ENCODE results near the gene TENT5A.

TENT5A gene

DNA sequence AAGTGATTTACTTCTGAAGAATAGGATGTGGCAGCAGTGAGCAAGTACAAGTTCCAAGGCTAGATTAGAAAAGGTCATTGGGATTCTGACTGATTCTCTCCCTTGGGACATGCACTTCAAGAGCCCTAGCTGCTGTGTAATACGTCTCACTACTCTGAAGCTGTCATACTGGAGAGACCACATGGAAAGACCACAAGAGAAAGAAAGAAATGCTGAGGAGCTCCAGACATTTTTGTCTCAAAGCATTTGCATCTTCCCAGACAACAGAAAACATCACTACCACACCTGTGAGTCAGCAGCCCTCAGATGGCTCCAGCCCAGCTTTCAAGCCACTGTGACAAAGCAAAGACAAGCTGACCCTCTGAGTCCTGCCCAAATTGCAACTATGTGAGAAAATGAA is 20.7 kb downstream of the TENT5A start:
- DNase-seq, result no peak
- intact Hi-C loops (cut with DNase I), result no loop called here

DNA sequence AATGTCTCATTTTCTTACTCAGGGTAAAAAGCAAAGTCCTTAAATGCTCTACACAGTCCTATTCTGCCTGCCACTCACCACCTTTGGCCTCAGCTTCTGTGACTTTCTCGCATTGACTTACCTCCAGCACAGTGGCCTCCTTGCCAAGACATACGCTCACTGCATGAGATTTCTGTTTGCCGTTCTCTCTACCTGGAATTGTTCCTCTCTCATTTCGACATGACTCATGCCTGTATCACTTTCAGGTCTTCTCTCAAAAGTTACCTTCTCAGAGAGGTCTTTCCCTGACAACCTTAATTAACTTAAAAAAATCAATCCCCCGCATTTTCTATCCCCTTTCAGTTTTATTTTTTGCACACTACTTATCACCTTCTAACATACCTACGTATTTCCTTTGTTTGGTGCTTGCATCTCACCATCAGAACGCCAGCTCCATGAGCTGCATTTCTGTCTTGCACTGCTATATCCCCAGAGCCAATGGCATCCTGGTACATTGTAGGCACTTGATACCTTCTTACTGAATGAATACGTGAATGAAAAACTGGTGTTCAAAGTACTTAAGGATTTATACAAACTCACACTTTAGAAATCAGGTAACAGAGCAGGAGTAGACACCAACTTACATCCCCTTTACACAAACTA is 24.5 kb downstream of the TENT5A start:
- intact Hi-C loops (cut with DNase I), result no loop called here
- DNase-seq, result no peak

DNA sequence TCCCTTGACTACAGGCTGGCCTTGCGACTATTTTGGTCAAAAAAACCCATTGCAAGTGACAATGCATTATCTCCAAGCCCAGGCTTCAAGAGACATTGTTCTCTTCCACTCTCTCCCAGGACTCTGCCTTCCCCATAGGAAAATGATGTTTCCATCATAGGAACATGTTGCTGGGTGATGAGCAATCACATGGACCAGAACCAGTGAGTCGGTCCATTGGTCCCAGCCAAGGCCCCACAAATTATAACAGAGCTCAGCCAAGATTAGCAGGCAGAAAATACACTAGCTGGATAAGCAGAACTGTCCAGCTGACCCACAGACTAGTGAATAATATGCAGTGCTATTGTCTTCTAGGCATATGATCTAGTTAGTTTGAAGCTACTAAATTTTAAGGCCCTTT is 27.4 kb downstream of the TENT5A start:
- intact Hi-C loops (cut with DNase I), result no loop called here
- no peak for DNase-seq

DNA sequence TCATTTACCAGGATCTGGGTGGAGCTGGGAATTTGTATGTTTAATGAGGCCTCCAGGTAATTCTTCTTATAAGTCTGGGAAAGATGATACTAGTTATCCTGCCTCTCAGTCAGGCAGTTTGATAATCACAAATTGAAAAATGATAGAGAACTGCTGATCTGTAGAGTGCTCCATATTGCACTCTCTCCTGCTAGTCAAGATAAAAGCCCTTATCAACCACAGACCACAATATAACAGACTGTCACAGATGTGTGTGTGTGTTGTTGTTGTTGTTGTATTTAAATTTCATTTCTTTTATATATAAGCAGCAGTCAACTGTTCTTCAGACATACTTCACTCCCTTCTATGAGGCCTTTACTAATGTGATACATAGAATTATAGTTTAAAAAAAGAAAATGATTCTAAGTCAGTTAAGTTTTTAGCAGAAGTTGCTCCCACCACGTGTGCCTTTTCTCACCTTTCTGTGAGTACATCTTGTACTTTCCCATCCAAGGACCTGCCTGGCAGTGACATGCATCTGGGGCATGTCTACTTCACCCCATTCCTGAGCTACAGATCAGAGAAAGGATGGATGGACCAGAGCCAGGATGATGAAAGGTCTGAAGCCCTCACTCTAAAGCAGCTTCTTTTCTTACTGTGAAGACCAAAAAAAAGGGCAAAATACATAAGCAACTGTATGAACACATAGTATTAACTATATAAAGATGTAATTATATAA is 29.8 kb downstream of the TENT5A start:
- no peak for DNase-seq
- intact Hi-C loops (cut with DNase I), result no loop called here

DNA sequence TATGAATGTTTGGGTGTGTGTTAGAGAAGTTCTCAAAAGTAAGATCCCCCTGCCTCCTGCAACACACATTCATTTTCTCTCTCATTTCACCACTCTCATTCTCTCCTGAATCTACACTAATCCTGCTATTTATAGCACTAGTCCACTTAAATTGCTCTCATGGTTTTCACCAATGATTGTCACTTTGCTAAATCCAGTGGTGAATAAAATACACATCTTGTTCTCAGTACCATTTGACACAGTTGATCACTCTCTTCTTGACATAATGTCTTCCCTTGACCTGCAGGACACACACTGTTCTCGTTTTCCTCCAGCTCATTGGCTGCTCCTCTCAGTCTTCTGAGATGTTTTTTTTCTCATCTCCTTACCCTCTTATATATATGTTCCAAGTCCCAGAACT is 32.1 kb downstream of the TENT5A start:
- DNase-seq, result no peak
- intact Hi-C loops (cut with DNase I), result no loop called here

GRCh38 chr6:81718126-81718525 is 34.4 kb downstream of the TENT5A start:
- intact Hi-C loops (cut with DNase I), result no loop called here
- no peak for DNase-seq

- DNase-seq, result no peak
- intact Hi-C loops (cut with DNase I), result no loop called here
Measured at GRCh38 chr6:81714684-81715083, 37.8 kb downstream of the TENT5A start.

GRCh38 chr6:81713205-81713604 is 39.3 kb downstream of the TENT5A start:
- no peak for DNase-seq

DNA sequence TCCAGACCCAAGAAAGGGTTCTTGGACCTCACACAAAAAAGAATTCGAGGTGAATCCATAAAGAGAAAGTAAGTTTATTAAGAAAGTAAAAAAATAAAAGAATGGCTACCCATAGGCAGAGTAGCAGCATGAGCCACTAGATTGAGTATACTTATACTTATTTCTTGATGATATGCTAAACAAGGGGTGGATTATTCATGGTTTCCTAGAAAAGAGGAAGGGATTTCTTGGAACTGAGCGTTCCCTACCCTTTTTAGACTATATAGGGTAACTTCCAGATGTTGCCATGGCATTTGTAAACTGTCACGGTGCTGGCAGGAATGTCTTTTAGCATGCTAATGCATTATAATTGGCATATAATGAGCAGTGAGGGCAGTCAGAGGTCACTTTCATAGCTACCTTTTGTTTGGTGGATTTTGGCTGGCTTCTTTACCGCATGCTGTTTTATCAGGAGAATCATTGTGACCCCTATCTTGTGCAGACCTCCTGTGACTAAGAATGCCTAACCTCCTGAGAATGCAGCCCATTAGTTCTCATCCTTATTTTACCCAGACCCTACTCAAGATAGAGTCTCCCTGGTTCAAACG is 44.3 kb downstream of the TENT5A start:
- intact Hi-C loops (cut with DNase I), result no loop called here
- no peak for DNase-seq

More at GRCh38 chr6:81713205-81713604, 39.3 kb downstream of the TENT5A start:
- intact Hi-C loops (cut with DNase I), result no loop called here

DNA sequence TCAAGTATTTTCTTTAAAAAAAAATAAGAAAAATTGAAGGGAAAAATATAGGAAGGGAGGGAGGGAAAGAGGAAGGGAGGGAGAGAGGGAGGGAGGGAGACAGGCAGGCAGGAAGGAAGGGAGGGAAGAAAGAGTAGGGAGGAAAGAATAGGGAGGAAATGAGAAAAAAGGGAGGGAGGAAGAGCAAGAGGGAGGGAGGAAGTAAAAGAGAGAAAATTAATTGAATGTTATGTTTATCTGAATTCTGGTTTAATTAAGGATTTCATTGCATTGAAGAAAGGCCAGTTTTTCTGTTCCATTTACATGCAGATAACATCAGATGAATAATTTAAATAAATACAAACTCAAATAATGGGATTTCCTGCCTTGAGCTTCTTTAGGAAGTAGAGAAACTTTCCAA is 47.8 kb downstream of the TENT5A start:
- DNase-seq, result no peak
- intact Hi-C loops (cut with DNase I), result no loop called here

- DNase-seq, result no peak
- intact Hi-C loops (cut with DNase I), result no loop called here
Measured at GRCh38 chr6:81700414-81700813, 52.1 kb downstream of the TENT5A start.

DNA sequence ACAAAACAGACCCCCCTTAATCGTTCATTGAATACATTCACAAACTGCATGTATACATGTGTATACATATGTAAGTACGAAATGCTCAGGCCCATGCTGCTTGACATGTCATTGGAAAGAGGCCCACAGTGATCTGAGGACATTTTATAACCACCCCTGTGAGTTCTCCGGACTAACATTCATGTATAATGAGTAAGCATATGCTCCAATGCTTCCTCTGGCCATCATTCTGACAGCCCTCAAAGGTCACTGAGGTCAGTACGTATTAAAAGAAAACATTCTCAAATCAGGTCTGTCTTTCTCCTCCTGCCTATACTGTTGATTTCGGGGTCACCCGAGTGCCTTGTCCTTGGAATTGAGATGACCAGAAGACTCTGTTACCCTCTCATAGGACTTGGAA is 54.9 kb downstream of the TENT5A start:
- DNase-seq, result no peak
- intact Hi-C loops (cut with DNase I), result no loop called here

DNA sequence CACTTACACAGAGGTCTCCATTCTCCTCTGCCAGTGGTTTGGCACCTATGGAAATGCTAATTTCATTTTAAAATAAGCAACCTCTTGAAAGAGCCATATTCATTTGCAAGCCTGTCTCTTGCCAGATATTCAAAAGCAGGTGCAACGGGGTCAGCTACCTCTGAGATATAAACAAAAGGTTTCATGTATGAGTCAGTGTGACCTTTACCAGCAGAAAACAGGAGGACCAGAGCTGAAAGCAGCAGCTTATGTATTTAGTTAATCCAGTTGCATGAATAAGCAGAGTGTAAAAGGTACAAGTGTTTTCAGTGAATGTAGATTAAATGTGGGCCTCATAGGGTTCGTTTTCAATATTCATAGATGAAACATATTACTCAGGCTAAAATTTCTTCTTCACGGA is 56.0 kb downstream of the TENT5A start:
- intact Hi-C loops (cut with DNase I), result no loop called here
- no peak for DNase-seq
